ENCODE results near the gene FANK1.

Gene FANK1

DNA sequence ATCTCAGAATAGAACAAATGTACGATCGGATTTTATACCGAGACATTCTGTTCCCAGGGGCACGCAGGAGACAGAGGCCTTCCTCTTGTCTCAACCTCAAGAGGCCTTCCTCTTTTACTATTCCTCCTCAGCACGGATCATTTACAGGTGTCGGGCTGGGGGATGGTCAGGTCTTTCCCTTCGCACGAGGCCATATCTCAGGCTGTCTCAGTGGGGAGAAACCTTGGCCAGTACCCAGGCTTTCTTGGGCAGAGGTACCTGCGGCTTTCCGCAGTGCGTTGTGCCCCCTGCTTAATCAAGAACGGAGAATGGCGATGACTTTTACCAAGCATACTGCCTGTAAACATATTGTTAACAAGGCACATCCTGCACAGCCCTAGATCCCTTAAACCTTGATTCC is 44.2 kb downstream of the FANK1 start:
- H3K4me3 ChIP-seq (replicated peaks; ENCODE audit: low read depth, low read length): no peak overlapping the region
- TF ChIP-seq, protein P1, sequence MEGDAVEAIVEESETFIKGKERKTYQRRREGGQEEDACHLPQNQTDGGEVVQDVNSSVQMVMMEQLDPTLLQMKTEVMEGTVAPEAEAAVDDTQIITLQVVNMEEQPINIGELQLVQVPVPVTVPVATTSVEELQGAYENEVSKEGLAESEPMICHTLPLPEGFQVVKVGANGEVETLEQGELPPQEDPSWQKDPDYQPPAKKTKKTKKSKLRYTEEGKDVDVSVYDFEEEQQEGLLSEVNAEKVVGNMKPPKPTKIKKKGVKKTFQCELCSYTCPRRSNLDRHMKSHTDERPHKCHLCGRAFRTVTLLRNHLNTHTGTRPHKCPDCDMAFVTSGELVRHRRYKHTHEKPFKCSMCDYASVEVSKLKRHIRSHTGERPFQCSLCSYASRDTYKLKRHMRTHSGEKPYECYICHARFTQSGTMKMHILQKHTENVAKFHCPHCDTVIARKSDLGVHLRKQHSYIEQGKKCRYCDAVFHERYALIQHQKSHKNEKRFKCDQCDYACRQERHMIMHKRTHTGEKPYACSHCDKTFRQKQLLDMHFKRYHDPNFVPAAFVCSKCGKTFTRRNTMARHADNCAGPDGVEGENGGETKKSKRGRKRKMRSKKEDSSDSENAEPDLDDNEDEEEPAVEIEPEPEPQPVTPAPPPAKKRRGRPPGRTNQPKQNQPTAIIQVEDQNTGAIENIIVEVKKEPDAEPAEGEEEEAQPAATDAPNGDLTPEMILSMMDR (IDR thresholded peaks at IDR 0.05; ENCODE audit: low read depth, low read length, missing control alignments): no peak
- DNase-seq (ENCODE audit: extremely low read depth, low read depth): no peak

DNA sequence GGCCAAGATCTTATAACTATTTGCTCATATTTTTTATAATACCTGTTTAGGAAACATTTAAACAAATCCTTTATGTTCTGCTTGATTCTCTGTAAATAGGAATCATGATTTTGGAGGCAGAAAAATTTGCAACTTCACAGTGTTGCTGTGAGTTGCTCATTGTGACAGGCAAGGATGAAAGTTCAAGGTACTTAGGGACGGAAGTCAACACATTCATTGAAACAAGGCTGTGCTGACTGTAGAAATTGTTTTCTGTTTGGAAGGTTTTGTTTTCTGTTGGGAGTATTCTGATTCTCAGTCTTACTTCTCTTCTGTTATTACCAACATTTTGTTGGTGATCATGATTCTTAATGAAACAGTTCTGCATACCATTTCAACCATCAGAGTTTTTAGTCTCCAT is 54.9 kb downstream of the FANK1 start:
- DNase-seq (ENCODE audit: extremely low read depth, low read depth): no peak
- no peak overlapping the region for H3K4me3 ChIP-seq (replicated peaks; ENCODE audit: low read depth, low read length)
- TF ChIP-seq, protein P1 (IDR thresholded peaks at IDR 0.05; ENCODE audit: low read depth, low read length, missing control alignments): no peak

DNA sequence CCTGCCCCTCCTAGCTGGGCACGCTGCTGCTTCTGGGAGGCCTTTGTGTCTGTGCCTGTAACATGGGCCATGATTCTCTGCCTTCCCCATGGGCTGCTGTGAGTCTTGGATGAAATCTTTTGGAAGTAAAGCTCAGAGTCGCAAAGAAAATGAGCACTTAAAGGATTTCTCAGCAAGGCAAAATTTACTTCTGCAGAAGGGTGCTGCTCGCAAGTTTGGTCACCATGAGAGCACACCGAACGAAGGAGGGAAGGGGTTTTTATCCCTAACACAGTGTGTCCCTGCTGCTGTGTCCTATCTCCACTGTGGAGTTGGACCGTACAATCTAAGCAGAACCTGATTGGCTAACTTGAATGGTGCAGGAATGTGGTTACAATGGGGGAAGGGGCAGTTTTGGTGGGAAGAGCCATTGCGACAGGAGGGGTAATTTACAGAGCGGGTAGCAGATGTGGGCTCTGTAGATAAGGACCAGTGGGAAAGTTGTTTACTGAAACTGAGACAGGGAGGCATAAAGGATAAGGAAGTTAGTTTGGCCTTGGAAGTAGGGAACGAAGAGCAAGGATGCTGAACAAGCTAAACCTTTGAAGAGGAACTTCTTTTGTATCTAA is 57.5 kb downstream of the FANK1 start:
- DNase-seq (ENCODE audit: extremely low read depth, low read depth): no peak
- TF ChIP-seq, protein P1 (IDR thresholded peaks at IDR 0.05; ENCODE audit: low read depth, low read length, missing control alignments): no peak
- H3K4me3 ChIP-seq (replicated peaks; ENCODE audit: low read depth, low read length): no peak overlapping the region

DNA sequence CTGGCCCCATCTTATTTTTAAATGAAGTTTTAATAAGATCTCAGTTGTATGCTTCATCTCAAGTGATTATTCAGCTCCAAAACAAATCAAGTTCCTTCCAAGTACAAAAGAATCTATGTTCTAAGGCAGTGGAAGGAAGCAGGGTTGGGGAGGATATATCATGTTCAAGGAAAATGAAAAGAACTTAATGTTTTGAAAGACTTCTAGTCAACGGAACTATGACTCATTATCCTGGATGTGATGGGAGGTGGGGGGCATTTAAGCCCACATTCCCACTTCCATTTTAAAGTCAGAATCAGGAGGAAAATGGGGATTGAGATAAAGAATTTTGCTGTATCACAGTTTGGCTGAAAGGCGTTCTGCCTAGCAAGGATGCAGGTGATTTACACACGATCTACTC is 59.4 kb downstream of the FANK1 start:
- no peak overlapping the region for H3K4me3 ChIP-seq (replicated peaks; ENCODE audit: low read depth, low read length)
- TF ChIP-seq, protein P1 (IDR thresholded peaks at IDR 0.05; ENCODE audit: low read depth, low read length, missing control alignments): no peak
- DNase-seq (ENCODE audit: extremely low read depth, low read depth): no peak

DNA sequence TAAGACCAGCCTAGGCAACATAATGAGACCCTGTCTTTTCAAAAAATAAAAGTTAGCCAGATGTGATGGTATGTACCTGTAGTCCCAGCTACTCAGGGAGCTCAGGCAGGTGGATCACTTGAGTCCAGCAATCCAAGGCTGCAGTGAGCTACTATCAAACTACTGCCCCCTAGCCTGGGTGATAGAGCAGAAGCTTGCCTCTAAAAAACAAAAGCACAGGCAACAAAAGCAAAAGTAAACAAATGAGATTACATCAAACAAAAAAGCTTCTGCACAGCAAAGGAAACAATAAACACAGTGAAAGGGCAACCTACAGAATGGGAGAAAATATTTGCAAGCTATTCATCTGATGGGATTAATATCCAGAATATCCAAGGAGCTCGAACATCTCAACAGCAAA is 65.4 kb downstream of the FANK1 start:
- DNase-seq (ENCODE audit: extremely low read depth, low read depth): no peak
- TF ChIP-seq, protein P1 (IDR thresholded peaks at IDR 0.05; ENCODE audit: low read depth, low read length, missing control alignments): no peak

DNA sequence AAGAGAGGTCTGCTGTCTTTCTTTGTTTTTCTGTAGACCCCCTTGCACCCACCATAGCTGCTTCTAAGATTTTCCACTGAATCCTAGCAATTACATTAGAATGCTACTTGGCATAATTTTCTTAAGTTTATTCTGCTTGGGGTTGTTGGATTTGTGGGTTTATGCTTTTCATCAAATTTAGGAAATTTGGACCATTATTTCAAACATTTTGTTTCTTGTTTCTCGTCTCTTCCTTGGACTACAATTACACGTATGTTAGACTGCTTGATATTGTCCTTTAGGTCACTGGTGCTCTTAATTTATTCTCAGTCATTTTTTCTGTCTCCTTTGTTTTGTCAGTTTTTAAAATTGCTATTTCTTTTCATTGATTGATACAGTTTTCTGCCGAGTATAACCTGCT is 65.8 kb downstream of the FANK1 start:
- DNase-seq (ENCODE audit: extremely low read depth, low read depth): no peak
- H3K4me3 ChIP-seq (replicated peaks; ENCODE audit: low read depth, low read length): no peak overlapping the region
- TF ChIP-seq, protein P1 (IDR thresholded peaks at IDR 0.05; ENCODE audit: low read depth, low read length, missing control alignments): no peak

More for the DNA sequence above, 65.4 kb downstream of the FANK1 start:
- H3K4me3 ChIP-seq (replicated peaks; ENCODE audit: low read depth, low read length): no peak overlapping the region

DNA sequence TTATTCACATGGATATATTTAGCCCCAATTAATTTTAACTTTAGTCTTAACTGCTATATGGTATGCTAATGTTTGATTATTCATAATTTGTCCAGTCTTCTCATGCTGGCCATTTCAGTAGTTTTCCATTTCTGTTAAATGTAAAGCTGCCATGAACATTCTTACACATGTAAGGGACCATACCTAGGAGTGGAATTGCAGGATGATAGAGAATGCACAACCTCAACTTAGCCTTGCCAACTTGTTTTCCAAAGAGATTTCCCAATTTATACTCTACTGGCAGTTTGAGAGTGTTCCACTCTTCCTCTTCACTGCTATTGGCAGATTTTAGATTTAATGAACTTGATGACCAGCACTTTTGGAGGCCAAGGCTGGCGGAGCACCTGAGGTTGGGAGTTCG is 68.2 kb downstream of the FANK1 start:
- TF ChIP-seq, protein P1 (IDR thresholded peaks at IDR 0.05; ENCODE audit: low read depth, low read length, missing control alignments): no peak
- no peak for DNase-seq (ENCODE audit: extremely low read depth, low read depth)
- no peak overlapping the region for H3K4me3 ChIP-seq (replicated peaks; ENCODE audit: low read depth, low read length)
